Lower leg skin (tissue), 3 donors: ENCODE data around the gene HDAC4.

ENCODE experiments used
- CTCF ChIP-seq, 3 donors: fragments of 450-650 bp; IDR thresholded peaks; one replicate each; pipeline ENCODE4 v1.5.1; 2016; ENCODE audit warnings: antibody characterized with exemption in 3 of 3, mild to moderate bottlenecking in 3 of 3, moderate library complexity in 2 of 3
- POLR2A ChIP-seq, 2 donors: fragments of 450-650 bp; IDR thresholded peaks; one replicate each; pipeline ENCODE4 v1.6.1; 2016 to 2017; ENCODE audit warnings: antibody characterized with exemption in 2 of 2, mild to moderate bottlenecking in 1 of 2, moderate library complexity in 1 of 2

- TF ChIP-seq CTCF (IDR thresholded peaks at IDR 0.05) = no peak
- no peak for TF ChIP-seq POLR2A (IDR thresholded peaks at IDR 0.05)
Measured at GRCh38 chr2:239392072-239392357, 8.8 kb downstream of the HDAC4 start.
